ENCODE data around the gene PRKCE.

- TF ChIP-seq EZH2phosphoT487 (IDR thresholded peaks at IDR 0.05; ENCODE audit: borderline replicate concordance, low read depth, low read length) (no peak), CTCF (conservative IDR thresholded peaks at IDR 0.05; ENCODE audit: low read length) (no peak)
Observed at GRCh38 chr2:45901468-45902032, 250.1 kb downstream of the PRKCE start.

Data from OCI-LY7 (cell line).